GM21390 (cell line): ENCODE measurements around the gene LHFPL4.
"Not testable (repeated sequence)": the region's sequence is repeated elsewhere in the genome, so short reads cannot be mapped to it uniquely, and the experiment has no call there.

Experiments used
- ATAC-seq: cut with Tn5 transposase; IDR thresholded peaks from one replicate; pipeline ENCODE4 v1.9.1; 2021; ENCODE audit not compliant: unreplicated experiment

Gene LHFPL4

GRCh38 chr3:9542182-9542581 lies 11.4 kb downstream of the LHFPL4 start:
- no peak for ATAC-seq

GRCh38 chr3:9536212-9536611 lies 17.4 kb downstream of the LHFPL4 start:
- ATAC-seq, result no peak

GRCh38 chr3:9534429-9534828 lies 19.2 kb downstream of the LHFPL4 start:
- no peak for ATAC-seq

DNA sequence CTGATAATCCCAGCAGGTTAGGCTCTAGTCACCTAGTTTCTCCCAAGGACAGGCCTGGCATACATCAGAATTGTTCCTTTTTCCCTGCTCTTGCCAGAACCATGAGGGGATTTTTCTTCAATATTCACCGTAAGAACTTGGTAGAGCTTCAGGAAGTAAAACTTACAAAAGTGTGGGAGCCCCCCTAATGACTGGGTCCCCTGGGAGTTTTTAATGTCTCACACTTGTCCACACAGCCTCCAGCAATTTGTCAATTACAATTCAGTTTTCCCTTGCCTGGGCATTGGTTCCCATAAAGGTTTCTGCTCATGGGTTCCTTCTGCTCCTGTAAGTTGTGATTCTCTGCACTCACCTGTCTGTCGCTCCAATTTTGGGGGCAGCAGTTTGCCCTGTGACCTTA lies 28.5 kb downstream of the LHFPL4 start:
- no peak for ATAC-seq

GRCh38 chr3:9514956-9515355 lies 38.7 kb downstream of the LHFPL4 start:
- ATAC-seq, result no peak

- no peak for ATAC-seq
Measured at GRCh38 chr3:9514306-9514705, 39.3 kb downstream of the LHFPL4 start.

DNA sequence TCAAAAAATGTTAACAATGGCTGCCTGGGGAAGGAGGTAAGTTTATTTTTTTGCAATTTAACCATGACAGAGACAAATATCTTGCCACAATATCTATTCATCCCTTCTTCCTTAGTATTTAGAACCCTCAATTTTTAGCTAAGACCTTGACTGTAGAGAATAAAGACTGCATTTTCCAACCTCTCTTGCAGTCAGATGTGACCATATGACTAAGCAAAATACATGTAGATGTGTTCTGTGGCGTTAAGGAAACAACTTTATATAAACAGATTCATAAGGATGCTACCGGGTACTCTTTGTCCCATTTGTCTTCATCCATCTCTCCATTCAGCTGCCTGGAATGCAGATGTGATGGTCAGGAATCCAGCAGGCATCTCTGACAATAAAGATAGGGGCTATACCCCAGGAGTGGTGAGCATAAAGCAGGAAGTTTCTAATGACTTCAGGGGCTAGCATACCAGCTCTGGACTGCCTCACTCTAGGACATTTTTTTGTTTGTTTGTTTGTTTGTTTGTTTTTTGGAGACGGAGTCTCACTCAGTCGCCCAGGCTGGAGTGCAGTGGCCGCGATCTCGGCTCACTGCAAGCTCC lies 41.1 kb downstream of the LHFPL4 start:
- no peak for ATAC-seq

DNA sequence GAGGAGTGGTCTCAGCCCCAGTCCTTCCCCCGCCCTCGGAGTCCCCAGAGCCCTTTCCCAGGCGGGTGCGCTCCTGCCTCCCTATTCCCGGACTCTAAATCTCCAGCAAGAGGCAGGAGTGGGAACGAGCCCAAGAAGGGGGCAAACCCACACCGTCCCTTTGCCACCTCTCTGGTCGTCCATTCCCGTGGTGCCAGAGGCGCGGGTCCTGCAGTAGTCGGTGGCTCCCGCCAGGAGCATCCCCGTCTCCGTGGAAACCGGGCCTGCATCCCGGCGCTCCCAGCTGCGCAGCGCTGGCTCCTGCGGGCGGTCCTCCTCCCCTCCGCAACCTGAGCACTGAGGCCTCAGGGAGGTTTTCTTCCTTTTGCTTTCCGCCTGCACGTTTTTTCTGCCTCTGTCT lies 44.8 kb downstream of the LHFPL4 start:
- ATAC-seq, result no peak

DNA sequence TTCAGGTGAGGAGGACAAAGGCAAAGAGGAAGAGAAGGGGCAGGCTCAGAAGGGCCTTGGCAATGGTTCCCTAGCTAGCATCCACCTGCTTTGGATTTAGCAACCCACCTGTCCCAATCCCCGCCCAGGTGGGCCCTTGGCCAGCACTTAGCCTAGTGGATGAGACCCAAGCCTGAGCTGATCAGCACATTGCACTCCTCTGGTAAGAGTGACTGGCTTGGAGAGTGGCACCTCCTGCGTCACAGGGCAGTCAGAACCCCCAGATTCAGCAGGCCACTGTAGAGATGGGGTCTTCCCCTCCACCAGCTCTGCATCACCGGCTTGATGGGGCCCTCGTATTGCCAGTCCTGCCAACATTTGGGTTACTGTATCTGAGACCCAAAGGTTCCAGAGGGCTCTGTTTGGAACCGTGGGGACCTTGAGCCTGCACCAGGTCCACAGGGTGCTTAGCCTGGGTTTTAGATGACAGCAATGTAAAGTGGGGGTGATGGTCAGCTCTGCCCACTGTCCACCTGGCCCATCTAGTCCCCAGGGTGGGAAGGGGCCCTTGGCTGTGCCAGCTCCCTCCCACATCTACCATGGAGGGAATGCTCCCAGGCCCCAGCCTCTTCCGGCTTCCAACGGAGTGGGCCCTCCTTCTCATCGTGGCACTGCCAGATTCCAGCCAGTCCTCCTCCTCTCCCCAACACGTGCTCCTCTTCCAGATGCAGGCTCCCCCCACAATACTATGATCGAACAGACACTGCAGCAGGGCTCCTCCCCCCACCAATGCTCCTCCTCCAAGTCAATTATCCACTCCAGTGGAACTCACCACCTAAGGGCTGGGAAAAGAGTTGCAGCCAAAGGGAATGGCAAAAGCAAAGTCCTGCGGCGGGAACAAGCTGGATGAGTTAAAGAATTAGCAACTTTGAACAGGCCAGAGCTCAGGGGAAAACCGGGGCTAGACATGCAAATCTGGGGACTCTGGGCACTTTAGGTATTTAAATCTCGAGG lies 45.7 kb downstream of the LHFPL4 start:
- ATAC-seq, result no peak

GRCh38 chr3:9503283-9503682 lies 50.3 kb downstream of the LHFPL4 start:
- ATAC-seq, result peak; percentile 49

DNA sequence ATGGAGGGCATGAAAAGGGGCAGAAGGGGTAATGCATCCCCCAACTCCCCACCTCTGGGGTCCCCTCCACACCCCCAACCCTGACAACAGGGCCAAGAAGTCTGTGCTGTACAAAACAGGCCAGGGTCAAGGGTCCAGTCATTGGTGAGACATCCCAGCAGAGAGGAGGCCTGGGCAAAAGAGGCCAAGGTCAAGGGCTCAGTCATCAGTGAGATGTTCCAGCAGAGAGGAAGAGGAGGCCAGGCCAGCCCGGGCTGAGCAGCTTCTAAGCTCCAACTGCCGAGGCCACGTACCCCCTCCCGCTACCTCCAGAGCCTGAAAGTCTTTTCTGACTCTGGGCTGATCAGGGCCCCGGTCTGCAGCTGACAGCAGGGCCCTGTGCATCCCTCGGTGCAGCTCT lies 52.4 kb downstream of the LHFPL4 start:
- no peak for ATAC-seq

DNA sequence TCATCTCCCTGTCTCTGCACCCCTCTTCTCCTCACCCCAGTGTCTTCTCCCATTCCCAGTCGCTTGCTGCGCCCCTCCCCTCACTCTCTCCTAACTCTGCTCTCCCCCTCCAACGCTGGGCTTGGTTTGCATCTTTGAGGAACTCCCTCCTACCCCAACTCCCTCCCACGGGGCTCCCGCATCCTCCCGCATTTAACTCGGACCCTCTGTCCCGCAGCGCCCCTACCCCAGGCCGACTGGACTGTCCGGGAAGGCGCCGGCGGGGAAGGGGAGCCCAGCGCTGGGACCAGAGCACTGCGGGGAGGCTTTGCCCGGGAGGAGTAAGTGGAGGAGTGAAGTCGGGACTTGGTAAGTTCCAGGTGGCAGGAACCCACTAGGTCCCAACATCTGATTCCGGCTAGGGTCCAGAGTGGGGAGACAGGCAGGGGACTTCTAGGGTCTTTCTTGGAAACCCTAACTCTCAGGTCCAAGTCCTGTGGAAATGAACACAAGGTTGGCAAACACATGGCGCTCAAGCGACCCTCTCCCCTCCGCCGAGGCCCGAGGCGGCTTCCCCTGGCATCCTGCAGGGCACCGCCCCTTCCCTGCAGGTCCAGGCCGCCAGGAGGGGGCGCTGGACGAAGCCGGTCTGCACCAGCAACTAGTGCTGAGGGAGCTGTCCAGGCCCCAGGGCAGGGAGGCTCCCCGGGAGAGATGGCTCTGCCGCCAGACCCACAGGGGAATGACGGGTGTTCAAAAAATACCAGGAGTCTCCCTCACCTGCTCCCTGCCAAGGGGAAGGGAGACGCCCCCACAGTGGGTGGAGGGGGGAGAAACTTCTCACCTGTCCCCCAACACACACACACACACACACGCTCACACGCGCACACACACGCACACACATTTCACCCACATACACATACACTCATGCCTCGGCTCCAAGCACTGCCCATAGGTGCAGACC lies 53.2 kb downstream of the LHFPL4 start:
- ATAC-seq, result peak; percentile 62

- ATAC-seq, result no peak
Measured at GRCh38 chr3:9499455-9500107, 54.0 kb downstream of the LHFPL4 start.

DNA sequence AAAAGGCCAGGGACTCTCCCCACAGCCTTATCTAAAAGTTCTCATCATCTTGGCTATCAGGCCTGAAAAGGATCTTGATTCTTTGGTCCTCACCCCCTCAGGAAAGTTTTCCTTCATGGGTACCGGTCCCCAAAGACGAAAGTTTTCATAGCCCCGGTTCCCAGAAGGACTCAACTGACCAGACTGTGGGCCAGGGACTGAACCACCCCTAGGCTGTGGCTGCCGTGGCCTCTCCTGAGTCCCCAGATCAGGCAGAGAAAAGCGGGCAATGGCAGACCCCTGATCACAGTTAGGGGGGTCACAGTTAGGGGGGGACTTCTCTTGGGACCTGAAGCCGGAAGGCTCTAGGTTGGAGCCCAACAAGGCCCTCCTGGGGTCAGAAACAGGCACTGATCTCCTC lies 54.8 kb downstream of the LHFPL4 start:
- no peak for ATAC-seq

GRCh38 chr3:9497821-9498565 lies 55.6 kb downstream of the LHFPL4 start:
- ATAC-seq, result no peak

- ATAC-seq, result no peak
Measured at GRCh38 chr3:9496893-9497292, 56.7 kb downstream of the LHFPL4 start.

- not testable (repeated sequence) for ATAC-seq
Measured at GRCh38 chr3:9494036-9494435, 59.6 kb downstream of the LHFPL4 start.

GRCh38 chr3:9491506-9491905 lies 62.1 kb downstream of the LHFPL4 start:
- no peak for ATAC-seq

GRCh38 chr3:9485248-9485647 lies 68.4 kb downstream of the LHFPL4 start:
- no peak for ATAC-seq

DNA sequence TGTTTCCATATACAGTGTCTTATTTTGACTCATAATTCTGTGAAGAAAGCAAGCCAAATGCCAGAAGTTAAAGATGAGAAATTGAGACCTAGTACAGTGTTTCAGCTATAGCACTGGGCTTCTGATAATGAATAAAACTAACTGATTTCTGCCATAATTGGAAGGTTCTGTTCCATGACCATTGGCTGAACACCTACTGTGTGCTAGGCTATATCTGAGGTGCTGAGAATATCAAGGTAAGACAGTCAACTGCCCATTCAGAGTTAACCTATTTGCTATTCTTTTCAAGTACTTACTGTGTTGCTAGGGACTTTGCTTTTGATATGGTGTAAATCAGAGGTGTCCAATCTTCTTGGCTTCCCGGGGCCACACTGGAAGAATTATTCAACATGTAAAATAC lies 73.4 kb downstream of the LHFPL4 start:
- no peak for ATAC-seq
